OCI-LY7 (cell line): Measurements from ENCODE around the gene IQSEC1.

Source experiments
- EZH2phosphoT487 ChIP-seq: fragments of 200-600 bp; sonication (generic); IDR thresholded peaks from 2 replicates; pipeline ENCODE4 v1.6.1; 2018; ENCODE audit warnings: low read depth, borderline replicate concordance, mild to moderate bottlenecking, mixed run types, antibody characterized with exemption, low read length, moderate library complexity, mixed read lengths
- TF ChIP-seq, protein P1 (sequence below): fragments of 200-600 bp; sonication (generic); conservative IDR thresholded peaks from 2 replicates; pipeline ENCODE4 v1.5.1; 2014; ENCODE audit warnings: mild to moderate bottlenecking, antibody characterized with exemption, low read length, moderate library complexity, mixed read lengths

DNA sequence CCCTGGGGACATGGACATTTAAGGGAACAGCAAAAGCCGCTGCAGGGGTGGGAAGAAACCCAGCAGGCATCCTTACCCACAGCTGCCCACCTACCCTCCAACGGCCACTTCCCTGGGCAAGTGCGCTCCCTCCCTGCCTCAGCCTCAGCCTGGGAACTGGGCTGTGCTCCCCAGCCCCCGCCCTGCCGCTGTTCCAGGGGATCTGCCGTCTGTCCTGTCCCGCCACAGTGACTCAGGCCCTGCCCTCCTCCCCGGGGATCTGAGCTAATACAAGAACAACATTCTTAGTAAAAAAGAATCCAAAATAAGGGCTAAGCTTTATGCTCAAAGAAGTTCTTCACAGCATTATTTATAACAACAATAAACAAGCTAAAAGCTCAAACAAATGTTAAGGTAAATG, 7.4 kb upstream of the IQSEC1 start:
- TF ChIP-seq, protein P1, sequence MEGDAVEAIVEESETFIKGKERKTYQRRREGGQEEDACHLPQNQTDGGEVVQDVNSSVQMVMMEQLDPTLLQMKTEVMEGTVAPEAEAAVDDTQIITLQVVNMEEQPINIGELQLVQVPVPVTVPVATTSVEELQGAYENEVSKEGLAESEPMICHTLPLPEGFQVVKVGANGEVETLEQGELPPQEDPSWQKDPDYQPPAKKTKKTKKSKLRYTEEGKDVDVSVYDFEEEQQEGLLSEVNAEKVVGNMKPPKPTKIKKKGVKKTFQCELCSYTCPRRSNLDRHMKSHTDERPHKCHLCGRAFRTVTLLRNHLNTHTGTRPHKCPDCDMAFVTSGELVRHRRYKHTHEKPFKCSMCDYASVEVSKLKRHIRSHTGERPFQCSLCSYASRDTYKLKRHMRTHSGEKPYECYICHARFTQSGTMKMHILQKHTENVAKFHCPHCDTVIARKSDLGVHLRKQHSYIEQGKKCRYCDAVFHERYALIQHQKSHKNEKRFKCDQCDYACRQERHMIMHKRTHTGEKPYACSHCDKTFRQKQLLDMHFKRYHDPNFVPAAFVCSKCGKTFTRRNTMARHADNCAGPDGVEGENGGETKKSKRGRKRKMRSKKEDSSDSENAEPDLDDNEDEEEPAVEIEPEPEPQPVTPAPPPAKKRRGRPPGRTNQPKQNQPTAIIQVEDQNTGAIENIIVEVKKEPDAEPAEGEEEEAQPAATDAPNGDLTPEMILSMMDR: no peak
- TF ChIP-seq EZH2phosphoT487: no peak
